GM12878 (cell line): ENCODE measurements around the gene LDB2. TPM values are rescaled to one million over a fixed set of nuclear protein-coding genes. Genes with fewer than 3 reads are reported as not detected.

Experiments used
- BMI1 ChIP-seq: fragments of 450-650 bp; IDR thresholded peaks from 2 replicates; pipeline ENCODE4 v1.6.1; 2016; ENCODE audit warnings: mild to moderate bottlenecking, moderate library complexity, borderline replicate concordance
- FOS ChIP-seq: IDR thresholded peaks from 3 replicates; pipeline ENCODE4 v1.6.1; 2011; ENCODE audit warnings: borderline replicate concordance; ENCODE audit not compliant: insufficient read length; ENCODE audit errors: extremely low read depth
- HDAC2 ChIP-seq: fragments of 200-600 bp; sonication (generic); IDR thresholded peaks from 2 replicates; pipeline ENCODE4 v1.6.1; 2017
- PAX5 ChIP-seq: IDR thresholded peaks from 2 replicates; pipeline ENCODE4 v1.6.1; 2011; ENCODE audit warnings: low read depth, low read length, borderline replicate concordance
- ZNF217 ChIP-seq: fragments of 450-650 bp; IDR thresholded peaks from 2 replicates; pipeline ENCODE4 v1.6.1; 2017; ENCODE audit warnings: antibody characterized with exemption, mild to moderate bottlenecking
- polyA plus RNA-seq, 11 experiments: library from polyadenylated mRNA; depleted of rRNA in 4 of 11; unstranded in 6 of 11; stranded (reverse) in 5 of 11; fragments of >200 nt; fragmentation: Nextera tagmentation in 4 of 11; fragmentation: Illumina TruSeq in 1 of 11; extraction: Ambion mirVana in 4 of 11; extraction: Trizol in 1 of 11; gene quantifications; 1 replicate in 1 of 11; 2 replicates in 10 of 11; pipeline versions ENCODE4 v1.2.1 to v1.2.3, GENCODE V29; 2011 to 2016; ENCODE audit warnings: inconsistent platforms in 2 of 11, missing spikeins in 2 of 11, low read depth in 1 of 11
- total RNA-seq, 4 experiments: library from RNA; depleted of rRNA in 3 of 4; stranded (reverse); fragments of >200 nt in 3 of 4; fragmentation: Illumina TruSeq in 1 of 4; extraction: Trizol in 1 of 4; gene quantifications; 2 replicates each; pipeline versions ENCODE4 v1.2.1 to v1.2.3, GENCODE V29; 2013 to 2021
- TF ChIP-seq, protein P1 (sequence below): fragments of 450-650 bp; IDR thresholded peaks from 2 replicates; pipeline ENCODE4 v1.6.1; 2017; ENCODE audit warnings: mild to moderate bottlenecking, moderate library complexity
- TF ChIP-seq, protein P2 (sequence below): IDR thresholded peaks from 2 replicates; pipeline ENCODE4 v1.6.1; 2012; ENCODE audit warnings: mild to moderate bottlenecking, low read depth, low read length

LDB2 gene
- total and polyA plus RNA-seq, 10 of the 15 experiments (the other 5 are each of a cell fraction or from before 2014, with no cell fraction given): 0.15 TPM; not detected in 9

DNA sequence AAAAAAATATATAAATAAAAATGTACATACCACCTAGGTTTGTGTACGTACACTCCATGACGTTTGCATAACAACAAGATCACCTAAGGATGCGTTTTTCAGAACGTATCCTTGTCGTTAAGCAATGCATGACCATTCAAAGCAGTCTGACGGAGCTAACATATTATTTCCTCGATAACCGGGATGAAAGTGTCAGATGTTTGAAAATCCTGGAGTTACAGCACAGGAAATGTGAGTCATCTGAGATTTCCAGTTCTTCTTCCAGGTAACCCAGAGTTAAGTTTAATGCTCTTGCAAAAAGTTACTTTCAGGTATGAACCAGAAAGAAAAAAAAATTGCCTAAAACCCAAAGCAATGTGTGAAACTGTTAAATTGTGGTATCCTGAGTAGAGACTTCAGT is 107.9 kb downstream of the LDB2 start (continued):
- TF ChIP-seq, protein P1, sequence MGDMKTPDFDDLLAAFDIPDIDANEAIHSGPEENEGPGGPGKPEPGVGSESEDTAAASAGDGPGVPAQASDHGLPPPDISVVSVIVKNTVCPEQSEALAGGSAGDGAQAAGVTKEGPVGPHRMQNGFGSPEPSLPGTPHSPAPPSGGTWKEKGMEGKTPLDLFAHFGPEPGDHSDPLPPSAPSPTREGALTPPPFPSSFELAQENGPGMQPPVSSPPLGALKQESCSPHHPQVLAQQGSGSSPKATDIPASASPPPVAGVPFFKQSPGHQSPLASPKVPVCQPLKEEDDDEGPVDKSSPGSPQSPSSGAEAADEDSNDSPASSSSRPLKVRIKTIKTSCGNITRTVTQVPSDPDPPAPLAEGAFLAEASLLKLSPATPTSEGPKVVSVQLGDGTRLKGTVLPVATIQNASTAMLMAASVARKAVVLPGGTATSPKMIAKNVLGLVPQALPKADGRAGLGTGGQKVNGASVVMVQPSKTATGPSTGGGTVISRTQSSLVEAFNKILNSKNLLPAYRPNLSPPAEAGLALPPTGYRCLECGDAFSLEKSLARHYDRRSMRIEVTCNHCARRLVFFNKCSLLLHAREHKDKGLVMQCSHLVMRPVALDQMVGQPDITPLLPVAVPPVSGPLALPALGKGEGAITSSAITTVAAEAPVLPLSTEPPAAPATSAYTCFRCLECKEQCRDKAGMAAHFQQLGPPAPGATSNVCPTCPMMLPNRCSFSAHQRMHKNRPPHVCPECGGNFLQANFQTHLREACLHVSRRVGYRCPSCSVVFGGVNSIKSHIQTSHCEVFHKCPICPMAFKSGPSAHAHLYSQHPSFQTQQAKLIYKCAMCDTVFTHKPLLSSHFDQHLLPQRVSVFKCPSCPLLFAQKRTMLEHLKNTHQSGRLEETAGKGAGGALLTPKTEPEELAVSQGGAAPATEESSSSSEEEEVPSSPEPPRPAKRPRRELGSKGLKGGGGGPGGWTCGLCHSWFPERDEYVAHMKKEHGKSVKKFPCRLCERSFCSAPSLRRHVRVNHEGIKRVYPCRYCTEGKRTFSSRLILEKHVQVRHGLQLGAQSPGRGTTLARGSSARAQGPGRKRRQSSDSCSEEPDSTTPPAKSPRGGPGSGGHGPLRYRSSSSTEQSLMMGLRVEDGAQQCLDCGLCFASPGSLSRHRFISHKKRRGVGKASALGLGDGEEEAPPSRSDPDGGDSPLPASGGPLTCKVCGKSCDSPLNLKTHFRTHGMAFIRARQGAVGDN: no peak
- no peak for TF ChIP-seq BMI1
- no peak for TF ChIP-seq PAX5
- no peak for TF ChIP-seq FOS
- TF ChIP-seq HDAC2: no peak
- TF ChIP-seq ZNF217: no peak
- TF ChIP-seq, protein P2, sequence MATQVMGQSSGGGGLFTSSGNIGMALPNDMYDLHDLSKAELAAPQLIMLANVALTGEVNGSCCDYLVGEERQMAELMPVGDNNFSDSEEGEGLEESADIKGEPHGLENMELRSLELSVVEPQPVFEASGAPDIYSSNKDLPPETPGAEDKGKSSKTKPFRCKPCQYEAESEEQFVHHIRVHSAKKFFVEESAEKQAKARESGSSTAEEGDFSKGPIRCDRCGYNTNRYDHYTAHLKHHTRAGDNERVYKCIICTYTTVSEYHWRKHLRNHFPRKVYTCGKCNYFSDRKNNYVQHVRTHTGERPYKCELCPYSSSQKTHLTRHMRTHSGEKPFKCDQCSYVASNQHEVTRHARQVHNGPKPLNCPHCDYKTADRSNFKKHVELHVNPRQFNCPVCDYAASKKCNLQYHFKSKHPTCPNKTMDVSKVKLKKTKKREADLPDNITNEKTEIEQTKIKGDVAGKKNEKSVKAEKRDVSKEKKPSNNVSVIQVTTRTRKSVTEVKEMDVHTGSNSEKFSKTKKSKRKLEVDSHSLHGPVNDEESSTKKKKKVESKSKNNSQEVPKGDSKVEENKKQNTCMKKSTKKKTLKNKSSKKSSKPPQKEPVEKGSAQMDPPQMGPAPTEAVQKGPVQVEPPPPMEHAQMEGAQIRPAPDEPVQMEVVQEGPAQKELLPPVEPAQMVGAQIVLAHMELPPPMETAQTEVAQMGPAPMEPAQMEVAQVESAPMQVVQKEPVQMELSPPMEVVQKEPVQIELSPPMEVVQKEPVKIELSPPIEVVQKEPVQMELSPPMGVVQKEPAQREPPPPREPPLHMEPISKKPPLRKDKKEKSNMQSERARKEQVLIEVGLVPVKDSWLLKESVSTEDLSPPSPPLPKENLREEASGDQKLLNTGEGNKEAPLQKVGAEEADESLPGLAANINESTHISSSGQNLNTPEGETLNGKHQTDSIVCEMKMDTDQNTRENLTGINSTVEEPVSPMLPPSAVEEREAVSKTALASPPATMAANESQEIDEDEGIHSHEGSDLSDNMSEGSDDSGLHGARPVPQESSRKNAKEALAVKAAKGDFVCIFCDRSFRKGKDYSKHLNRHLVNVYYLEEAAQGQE: no peak
